Right lobe of liver (tissue), 4 donors: Measurements from ENCODE around the gene GH1.

ENCODE experiments used
- CTCF ChIP-seq, 4 donors: fragments of 200-600 bp in 3 of 4; fragments of 450-650 bp in 1 of 4; IDR thresholded peaks; one replicate each; pipeline versions ENCODE4 v1.5.1 to v1.8.0; 2016 to 2022; ENCODE audit warnings: antibody characterized with exemption in 4 of 4, mild to moderate bottlenecking in 2 of 4
- POLR2A ChIP-seq: fragments of 450-650 bp; IDR thresholded peaks from one replicate; pipeline ENCODE4 v1.6.1; 2017; ENCODE audit warnings: antibody characterized with exemption, mild to moderate bottlenecking
- donor health status: DM: no; HTN: no; CAD: no.
- donor health status: DM: no; HTN: no; CAD: no.
- donor health status: DM: no; HTN: yes; CAD: no.

GRCh38 chr17:63925615-63926014 lies 7.0 kb upstream of the GH1 start:
- no peak for TF ChIP-seq CTCF (IDR thresholded peaks at IDR 0.05)
- TF ChIP-seq POLR2A: no peak
